ENCODE data around the gene TBL1XR1. TPM values are rescaled to one million over a fixed set of nuclear protein-coding genes. Genes with fewer than 3 reads are reported as not detected.
"Not testable (repeated sequence)": the region's sequence is repeated elsewhere in the genome, so short reads cannot be mapped to it uniquely, and the experiment has no call there.

TBL1XR1 gene
- total and polyA plus RNA-seq, 3 experiments from 2014 or later = 36.3 to 193 (median 173) TPM

DNA sequence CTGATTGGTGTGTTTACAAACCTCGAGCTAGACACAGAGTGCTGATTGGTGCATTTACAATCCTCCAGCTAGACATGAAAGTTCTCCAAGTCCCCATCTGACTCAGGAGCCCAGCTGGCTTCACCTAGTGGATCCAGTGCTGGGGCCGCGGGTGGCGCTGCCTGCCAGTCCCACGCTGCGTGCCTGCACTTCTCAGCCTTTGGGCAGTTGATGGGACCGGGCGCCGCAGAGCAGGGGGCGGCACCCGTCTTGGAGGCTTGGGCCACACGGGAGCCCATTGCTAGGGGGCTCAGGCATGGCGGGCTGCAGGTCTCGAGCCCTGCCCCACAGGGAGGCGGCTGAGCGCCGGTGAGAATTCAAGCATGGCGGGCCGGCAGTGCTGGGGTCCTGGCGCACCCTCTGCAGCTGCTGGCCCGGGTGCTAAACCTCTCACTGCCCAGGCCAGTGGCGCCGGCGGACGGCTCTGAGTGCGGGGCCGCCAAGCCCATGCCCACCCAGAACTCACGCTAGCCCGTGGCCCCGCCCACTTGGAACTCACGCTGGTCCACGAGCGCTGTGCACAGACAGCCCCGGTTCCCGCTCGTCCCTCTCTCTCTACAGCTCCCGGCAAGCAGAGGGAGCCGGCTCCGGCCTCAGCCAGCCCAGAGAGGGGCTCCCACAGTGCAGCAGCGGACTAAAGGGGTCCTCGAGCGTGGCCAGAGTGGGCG lies 6.6 kb upstream of the TBL1XR1 start:
- H3K36me3 Mint-ChIP-seq = no peaks in the 10 kb centered on the region
- Histone ChIP-seq H3K27ac (ENCODE audit: low read depth, low read length) (no peak overlapping the region), H3K9me3 (ENCODE audit: low read length) (no peaks in the 10 kb centered on the region), H3K36me3 (ENCODE audit: insufficient read depth, low read length) (no peaks in the 10 kb centered on the region), H3K4me1 (ENCODE audit: insufficient read depth, low read length) (peaks cover 33% of the 10 kb centered on the region), H3K4me3 (ENCODE audit: low read length) (no peak overlapping the region), H3K27me3 (ENCODE audit: insufficient read depth, low read length, poor library complexity, severe bottlenecking) (no peaks in the 10 kb centered on the region)
- ChIA-PET POLR2A (interaction anchor here (1.0 kb wide), 1 partner anchor 156 kb away, joined by 3 read pairs; no protein-coding TSS in a partner anchor), CTCF (interaction anchor here (1.1 to 2.1 kb wide), 4 partner anchors 8 to 156 kb away, joined by 3 to 7 read pairs (median 6); no protein-coding TSS in a partner anchor)
- no peaks in the 10 kb centered on the region for H3K9me3 Mint-ChIP-seq
- peaks cover 23 to 43% (median 38%) of the 10 kb centered on the region in 3 donors for H3K4me1 Mint-ChIP-seq
- H3K4me3 Mint-ChIP-seq = no peak overlapping the region
- H3K27ac Mint-ChIP-seq = no peak overlapping the region
- no peak for DNase-seq
- H3K27me3 Mint-ChIP-seq = no peaks in the 10 kb centered on the region

- H3K4me1 ChIP-seq (ENCODE audit: insufficient read depth, low read length) = peaks cover 41% of the 10 kb centered on the region
- not testable (repeated sequence) for H3K4me3 Mint-ChIP-seq; DNase-seq; H3K9me3 ChIP-seq (ENCODE audit: low read length); H3K27ac ChIP-seq (ENCODE audit: low read depth, low read length); H3K27me3 Mint-ChIP-seq; H3K9me3 Mint-ChIP-seq; H3K36me3 ChIP-seq (ENCODE audit: insufficient read depth, low read length); H3K4me3 ChIP-seq (ENCODE audit: low read length); H3K27me3 ChIP-seq (ENCODE audit: insufficient read depth, low read length, poor library complexity, severe bottlenecking); H3K36me3 Mint-ChIP-seq
- POLR2A ChIA-PET = interaction anchor here (1.0 kb wide), 1 partner anchor 157 kb away, joined by 3 read pairs; no protein-coding TSS in a partner anchor
- CTCF ChIA-PET = interaction anchor here (1.1 to 2.1 kb wide), 5 partner anchors 9 to 157 kb away, joined by 3 to 7 read pairs (median 5); no protein-coding TSS in a partner anchor
- peaks cover 31 to 51% (median 46%) of the 10 kb centered on the region in 3 donors for H3K4me1 Mint-ChIP-seq
- peak overlapping the region in 5 of 8 donors; percentile 87 to 95 (median 88) for H3K27ac Mint-ChIP-seq
Observed at GRCh38 chr3:177203016-177203415, 5.7 kb upstream of the TBL1XR1 start.

GRCh38 chr3:177201700-177202397 lies 4.6 kb upstream of the TBL1XR1 start:
- Mint-ChIP-seq H3K4me3 (peak overlapping the region; percentile 65 to 84 (median 74)), H3K9me3 (peaks cover 0 to 1% (median 0%) of the 10 kb centered on the region in 5 donors), H3K27me3 (peaks cover 0 to 2% of the 10 kb centered on the region in 2 donors), H3K4me1 (peaks cover 34 to 51% (median 46%) of the 10 kb centered on the region in 3 donors), H3K36me3 (peaks cover 0 to 2% (median 0%) of the 10 kb centered on the region in 3 donors), H3K27ac (peak overlapping the region; percentile 81 to 95 (median 89))
- Histone ChIP-seq H3K36me3 (ENCODE audit: insufficient read depth, low read length) (no peaks in the 10 kb centered on the region), H3K4me3 (ENCODE audit: low read length) (peak overlapping the region; percentile 19), H3K27ac (ENCODE audit: low read depth, low read length) (peak overlapping the region; percentile 27), H3K27me3 (ENCODE audit: insufficient read depth, low read length, poor library complexity, severe bottlenecking) (no peaks in the 10 kb centered on the region), H3K4me1 (ENCODE audit: insufficient read depth, low read length) (peaks cover 42% of the 10 kb centered on the region), H3K9me3 (ENCODE audit: low read length) (no peaks in the 10 kb centered on the region)
- ChIA-PET CTCF (interaction anchor here (1.1 to 1.5 kb wide), 4 partner anchors 137 to 158 kb away, joined by 3 to 8 read pairs (median 3); no protein-coding TSS in a partner anchor), POLR2A (interaction anchor here (1.0 to 1.9 kb wide), 3 partner anchors 56 to 441 kb away, joined by 7 to 15 read pairs (median 11); no protein-coding TSS in a partner anchor)
- peak; percentile 20 to 79 (median 72) for DNase-seq

GRCh38 chr3:177199206-177199760 lies 2.0 kb upstream of the TBL1XR1 start:
- peak in 2 of 5 donors; percentile 39 to 62 for DNase-seq
- Mint-ChIP-seq H3K27ac (peak overlapping the region; percentile 85 to 98 (median 93)), H3K9me3 (peaks cover 0 to 1% (median 0%) of the 10 kb centered on the region in 5 donors), H3K4me1 (peaks cover 48 to 66% (median 62%) of the 10 kb centered on the region in 3 donors), H3K4me3 (peak overlapping the region; percentile 63 to 91 (median 82)), H3K36me3 (peaks cover 0 to 14% (median 0%) of the 10 kb centered on the region in 3 donors), H3K27me3 (peaks cover 0 to 7% of the 10 kb centered on the region in 2 donors)
- H3K9me3 ChIP-seq (ENCODE audit: low read length) = no peaks in the 10 kb centered on the region
- H3K27me3 ChIP-seq (ENCODE audit: insufficient read depth, low read length, poor library complexity, severe bottlenecking) = no peaks in the 10 kb centered on the region
- peak overlapping the region; percentile 69 for H3K4me3 ChIP-seq (ENCODE audit: low read length)
- ChIA-PET CTCF (interaction anchor here (1.0 to 3.0 kb wide), 7 partner anchors 89 to 579 kb away, joined by 3 to 49 read pairs (median 4); no protein-coding TSS in a partner anchor), POLR2A (interaction anchor here (1.4 to 5.2 kb wide), 5 partner anchors 25 to 398 kb away, joined by 3 to 213 read pairs (median 8); no protein-coding TSS in a partner anchor)
- no peaks in the 10 kb centered on the region for H3K36me3 ChIP-seq (ENCODE audit: insufficient read depth, low read length)
- peaks cover 48% of the 10 kb centered on the region for H3K4me1 ChIP-seq (ENCODE audit: insufficient read depth, low read length)
- H3K27ac ChIP-seq (ENCODE audit: low read depth, low read length) = peak overlapping the region; percentile 80

DNA sequence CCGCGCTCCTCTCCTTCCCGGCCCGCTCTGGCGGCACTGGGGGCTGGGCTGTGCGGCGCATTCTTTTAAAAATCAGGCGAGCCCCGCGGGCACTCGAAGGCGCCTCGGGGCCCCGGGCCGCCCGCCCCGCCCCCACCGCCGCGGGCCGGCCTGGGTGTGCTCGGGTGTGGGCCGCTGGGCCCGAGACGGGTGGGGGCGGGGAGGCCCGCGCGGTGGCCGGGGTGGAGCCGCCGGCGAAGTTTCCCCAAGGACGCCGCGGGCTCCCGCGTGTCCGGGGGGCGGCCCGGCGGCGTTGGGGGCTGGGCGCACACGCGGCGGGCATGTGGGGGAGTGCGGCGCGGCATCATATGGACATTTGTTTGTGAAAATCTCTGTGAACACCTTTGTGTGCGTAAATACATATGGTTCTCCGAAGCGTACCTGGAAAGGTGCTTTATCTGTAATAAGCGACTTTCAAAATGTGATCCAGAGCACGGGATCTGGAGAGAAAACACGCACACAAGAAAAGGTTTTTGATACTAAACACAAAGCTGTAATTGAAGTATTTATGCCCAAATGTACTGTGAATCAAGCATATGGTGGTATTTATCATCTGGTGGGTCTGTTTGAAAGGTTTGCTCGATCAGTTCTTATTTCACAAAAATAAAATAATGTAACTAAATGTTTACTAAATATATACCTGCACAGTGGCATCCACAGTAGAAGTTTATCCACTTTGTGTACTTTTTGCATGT lies 612 bp upstream of the TBL1XR1 start:
- CTCF ChIA-PET = interaction anchor here (0.6 to 3.0 kb wide), 13 partner anchors 56 to 581 kb away, joined by 3 to 49 read pairs (median 4); no protein-coding TSS in a partner anchor
- POLR2A ChIA-PET = interaction anchor here (0.6 to 5.2 kb wide), 22 partner anchors 20 to 478 kb away, joined by 3 to 213 read pairs (median 4); no protein-coding TSS in a partner anchor
- H3K36me3 Mint-ChIP-seq = peaks cover 0 to 16% (median 0%) of the 10 kb centered on the region in 3 donors
- H3K9me3 Mint-ChIP-seq = peaks cover 0 to 1% (median 0%) of the 10 kb centered on the region in 5 donors
- DNase-seq = peak in 1 of 5 donors; percentile 46
- peak overlapping the region; percentile 80 for H3K27ac ChIP-seq (ENCODE audit: low read depth, low read length)
- H3K9me3 ChIP-seq (ENCODE audit: low read length) = no peaks in the 10 kb centered on the region
- H3K4me3 Mint-ChIP-seq = peak overlapping the region; percentile 79 to 92 (median 82)
- peak overlapping the region; percentile 85 to 98 (median 93) for H3K27ac Mint-ChIP-seq
- H3K4me1 ChIP-seq (ENCODE audit: insufficient read depth, low read length) = peaks cover 60% of the 10 kb centered on the region
- H3K4me3 ChIP-seq (ENCODE audit: low read length) = peak overlapping the region; percentile 69
- peaks cover 58 to 74% (median 70%) of the 10 kb centered on the region in 3 donors for H3K4me1 Mint-ChIP-seq
- peaks cover 0 to 7% of the 10 kb centered on the region in 2 donors for H3K27me3 Mint-ChIP-seq
- no peaks in the 10 kb centered on the region for H3K27me3 ChIP-seq (ENCODE audit: insufficient read depth, low read length, poor library complexity, severe bottlenecking)
- H3K36me3 ChIP-seq (ENCODE audit: insufficient read depth, low read length) = no peaks in the 10 kb centered on the region

DNA sequence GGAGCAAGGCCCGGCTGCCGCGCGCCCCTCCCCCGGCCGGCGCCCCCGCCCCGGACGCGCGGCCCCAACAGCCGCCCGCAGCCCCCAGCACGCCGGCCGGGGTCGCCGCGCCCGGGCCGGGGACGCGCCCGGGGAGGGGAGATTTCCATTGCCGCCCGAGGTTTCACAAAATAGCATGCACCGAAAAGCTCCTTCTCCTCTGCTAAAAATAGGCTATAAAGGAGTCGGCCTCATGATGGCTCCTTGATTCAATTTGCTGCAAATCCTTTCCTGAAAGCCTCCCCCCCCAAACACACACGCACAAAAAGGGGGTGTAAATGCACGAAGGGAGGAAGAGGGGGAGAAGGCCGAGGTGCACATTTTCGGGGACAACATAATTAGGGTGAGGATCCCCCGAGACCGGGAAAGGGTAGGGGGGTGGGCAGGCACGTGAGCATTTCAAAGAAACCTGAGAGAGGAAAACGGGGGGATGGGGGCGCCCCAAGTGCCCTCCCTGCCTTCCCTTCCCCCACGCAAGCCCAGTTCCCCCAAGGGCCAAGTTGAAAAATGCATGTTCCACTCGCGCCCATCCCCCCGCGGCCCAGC lies 734 bp downstream of the TBL1XR1 start:
- POLR2A ChIA-PET = interaction anchor here (0.6 to 5.2 kb wide), 12 partner anchors 22 to 1189 kb away, joined by 3 to 213 read pairs (median 4); no protein-coding TSS in a partner anchor

More for the DNA sequence above, 734 bp downstream of the TBL1XR1 start:
- Histone ChIP-seq H3K4me1 (ENCODE audit: insufficient read depth, low read length) (peaks cover 59% of the 10 kb centered on the region), H3K27ac (ENCODE audit: low read depth, low read length) (peak overlapping the region; percentile 79), H3K27me3 (ENCODE audit: insufficient read depth, low read length, poor library complexity, severe bottlenecking) (no peaks in the 10 kb centered on the region), H3K36me3 (ENCODE audit: insufficient read depth, low read length) (no peaks in the 10 kb centered on the region), H3K9me3 (ENCODE audit: low read length) (no peaks in the 10 kb centered on the region), H3K4me3 (ENCODE audit: low read length) (peak overlapping the region; percentile 92)
- peak overlapping the region; percentile 90 to 99 (median 98) for H3K27ac Mint-ChIP-seq
- peak; percentile 11 to 68 (median 48) for DNase-seq
- H3K36me3 Mint-ChIP-seq = peaks cover 0 to 20% (median 2%) of the 10 kb centered on the region in 3 donors
- H3K4me1 Mint-ChIP-seq = peaks cover 56 to 73% (median 70%) of the 10 kb centered on the region in 3 donors
- H3K27me3 Mint-ChIP-seq = peaks cover 0 to 7% of the 10 kb centered on the region in 2 donors
- H3K9me3 Mint-ChIP-seq = peaks cover 0 to 1% (median 0%) of the 10 kb centered on the region in 5 donors
- peak overlapping the region; percentile 92 to 99 (median 98) for H3K4me3 Mint-ChIP-seq
- CTCF ChIA-PET = interaction anchor here (0.7 to 3.0 kb wide), 15 partner anchors 40 to 467 kb away, joined by 3 to 49 read pairs (median 4); no protein-coding TSS in a partner anchor
